H1 (cell line): ENCODE measurements around the gene ATP6V0D1. TPM values are rescaled to one million over a fixed set of nuclear protein-coding genes. Genes with fewer than 3 reads are reported as not detected.

Source experiments
- ATF3 ChIP-seq: IDR thresholded peaks from 2 replicates; pipeline ENCODE4 v1.6.1; 2011; ENCODE audit warnings: low read depth, mild to moderate bottlenecking, low read length; ENCODE audit not compliant: insufficient read depth
- BCL11A ChIP-seq, 2 experiments: IDR thresholded peaks; one replicate each; pipeline ENCODE4 v1.6.1; 2011; ENCODE audit warnings: low read depth in 2 of 2, low read length in 2 of 2, mild to moderate bottlenecking in 2 of 2
- CBX5 ChIP-seq: fragments of 300-800, 300-1000 bp; sonication (generic); IDR thresholded peaks from 2 replicates; pipeline ENCODE4 v1.7.1; 2016; ENCODE audit warnings: antibody characterized with exemption, low read length, low read depth
- CTBP2 ChIP-seq: IDR thresholded peaks from 2 replicates; pipeline ENCODE4 v1.7.0; 2011; ENCODE audit warnings: borderline replicate concordance, mild to moderate bottlenecking, moderate library complexity, mixed read lengths, low read length; ENCODE audit not compliant: insufficient read depth, insufficient read length
- EGR1 ChIP-seq: IDR thresholded peaks from 2 replicates; pipeline ENCODE4 v1.6.1; 2011; ENCODE audit warnings: low read depth, low read length, borderline replicate concordance
- EP300 ChIP-seq, 2 experiments: IDR thresholded peaks; 1 replicate in 1 of 2; 2 replicates in 1 of 2; pipeline ENCODE4 v1.6.1; 2011 to 2012; ENCODE audit warnings: low read depth in 2 of 2, low read length in 2 of 2, mild to moderate bottlenecking in 2 of 2, borderline replicate concordance in 1 of 2, inconsistent platforms in 1 of 2, moderate library complexity in 1 of 2
- FOSL1 ChIP-seq: IDR thresholded peaks from 2 replicates; pipeline ENCODE4 v1.6.1; 2011; ENCODE audit warnings: mild to moderate bottlenecking, low read depth, low read length, moderate library complexity; ENCODE audit not compliant: insufficient read depth
- GABPA ChIP-seq: IDR thresholded peaks from 2 replicates; pipeline ENCODE4 v1.6.1; 2011; ENCODE audit warnings: mild to moderate bottlenecking, low read length, moderate library complexity, borderline replicate concordance; ENCODE audit not compliant: insufficient read depth
- HDAC2 ChIP-seq, 2 experiments: fragments of 300-600 bp in 1 of 2; sonication (generic) in 1 of 2; IDR thresholded peaks; 2 replicates each; pipeline ENCODE4 v1.6.1; 2011 to 2012; ENCODE audit warnings: low read depth in 2 of 2, low read length in 2 of 2, mild to moderate bottlenecking in 2 of 2, moderate library complexity in 2 of 2, borderline replicate concordance in 1 of 2, inconsistent platforms in 1 of 2
- KDM1A ChIP-seq: fragments of 200-600, 300-600 bp; sonication (generic); IDR thresholded peaks from 2 replicates; pipeline ENCODE4 v1.7.1; 2016; ENCODE audit warnings: mild to moderate bottlenecking, low read length, borderline replicate concordance
- KDM5A ChIP-seq: fragments of 200-600 bp; IDR thresholded peaks from 2 replicates; pipeline ENCODE4 v1.7.1; 2012; ENCODE audit warnings: mild to moderate bottlenecking, low read length, inconsistent platforms, mixed read lengths
- POLR2A ChIP-seq, 2 experiments: IDR thresholded peaks; 1 replicate in 1 of 2; 2 replicates in 1 of 2; pipeline ENCODE4 v1.6.1; 2011; ENCODE audit warnings: low read depth in 2 of 2, low read length in 2 of 2, mild to moderate bottlenecking in 2 of 2; ENCODE audit errors: control extremely low read depth in 1 of 2
- POLR2AphosphoS5 ChIP-seq: IDR thresholded peaks from 2 replicates; pipeline ENCODE4 v1.6.1; 2011; ENCODE audit warnings: low read depth, low read length
- POU5F1 ChIP-seq: IDR thresholded peaks from 2 replicates; pipeline ENCODE4 v1.6.1; 2011; ENCODE audit warnings: low read depth, mild to moderate bottlenecking, low read length, moderate library complexity
- RAD21 ChIP-seq, 2 experiments: IDR thresholded peaks in 1 of 2; conservative IDR thresholded peaks in 1 of 2; 2 replicates each; pipeline ENCODE4 v1.6.1; 2011; ENCODE audit warnings: low read depth in 2 of 2, low read length in 2 of 2, improper control_type of control experiment in 1 of 2, inconsistent platforms in 1 of 2, mild to moderate bottlenecking in 1 of 2, moderate library complexity in 1 of 2
- SP4 ChIP-seq: IDR thresholded peaks from 2 replicates; pipeline ENCODE4 v1.6.1; 2012; ENCODE audit warnings: low read length, inconsistent platforms
- TAF1 ChIP-seq: IDR thresholded peaks from 2 replicates; pipeline ENCODE4 v1.6.1; 2011; ENCODE audit warnings: mild to moderate bottlenecking, low read depth, low read length
- TBP ChIP-seq: IDR thresholded peaks from 2 replicates; pipeline ENCODE4 v1.6.1; 2011; ENCODE audit warnings: low read depth, low read length, improper control_type of control experiment
- YY1 ChIP-seq: IDR thresholded peaks from 2 replicates; pipeline ENCODE4 v1.6.1; 2011; ENCODE audit warnings: low read depth, mild to moderate bottlenecking, low read length
- polyA plus RNA-seq, 7 experiments: library from polyadenylated mRNA; depleted of rRNA in 3 of 7; stranded (reverse) in 5 of 7; unstranded in 2 of 7; fragments of >200 nt in 5 of 7; fragments of 200-250 nt in 2 of 7; gene quantifications; 1 replicate in 5 of 7; 2 replicates in 1 of 7; 4 replicates in 1 of 7; pipeline versions ENCODE4 v1.2.1 to v1.2.3, GENCODE V29; 2011 to 2013; ENCODE audit warnings: missing spikeins in 2 of 7, mixed read lengths in 2 of 7
- total RNA-seq: library from RNA; stranded (reverse); fragmentation: NEBNext Ultra II Directional; extraction: Animal tissue kit (Norgen Biotek cat#: 25700); gene quantifications from 2 replicates; pipeline ENCODE4 v1.2.1, GENCODE V29; 2021

Gene ATP6V0D1
- total and polyA plus RNA-seq, 2 of the 8 experiments (the other 6 are each of a cell fraction or from before 2014, with no cell fraction given), result 47.3 to 134 TPM

- TF ChIP-seq TAF1 (0 out of 2 replicates have a peak, but pooled peaks have one; percentile 22), CBX5 (no peak), EP300 (IDR thresholded peaks at IDR 0.05; ENCODE audit: borderline replicate concordance in 1 of 2, low read depth in 2 of 2, low read length in 2 of 2) (no peak), POLR2A (IDR thresholded peaks at IDR 0.05; ENCODE audit: control extremely low read depth in 1 of 2, low read depth in 2 of 2, low read length in 2 of 2) (no peak), POU5F1 (no peak), POLR2AphosphoS5 (no peak), GABPA (0 out of 2 replicates have a peak, but pooled peaks have one; percentile 56), KDM1A (no peak), HDAC2 (IDR thresholded peaks at IDR 0.05; ENCODE audit: borderline replicate concordance in 1 of 2, low read depth in 2 of 2, low read length in 2 of 2) (peak; percentile 34 to 63; a peak in 1 of 4 replicates), YY1 (no peak), ATF3 (no peak), EGR1 (no peak), TBP (peak; percentile 50; the same call in 1 of the 2 replicates), SP4 (no peak), FOSL1 (no peak), RAD21 (IDR thresholded peaks at IDR 0.05 in 1 of 2, conservative IDR thresholded peaks at IDR 0.05 in 1 of 2; ENCODE audit: low read depth in 2 of 2, low read length in 2 of 2) (peak; percentile 88 to 91), KDM5A (no peak), BCL11A (IDR thresholded peaks at IDR 0.05; ENCODE audit: low read depth in 2 of 2, low read length in 2 of 2) (no peak), CTBP2 (peak; percentile 63)
Measured at GRCh38 chr16:67399218-67399733, 81.7 kb downstream of the ATP6V0D1 start (continued).
